ENCODE measurements around the gene VAPB.

GRCh38 chr20:58433759-58434158, 44.7 kb downstream of the VAPB start:
- TF ChIP-seq CTCF (IDR thresholded peaks at IDR 0.05) (no peak), ATF3 (CRISPR knock-in tag; conservative IDR thresholded peaks at IDR 0.05) (no peak), FOXK1 (CRISPR knock-in tag; IDR thresholded peaks at IDR 0.05) (no peak), MXD4 (CRISPR knock-in tag; IDR thresholded peaks at IDR 0.05; ENCODE audit: borderline replicate concordance) (no peak)

Measured in WTC11 (cell line).